A549 (cell line): ENCODE data around the gene PITX1. TPM values are rescaled to one million over a fixed set of nuclear protein-coding genes. Genes with fewer than 3 reads are reported as not detected.

ENCODE experiments used
- ATAC-seq, 2 experiments: fragments of 200-7000 bp in 1 of 2; fragments of >200 bp in 1 of 2; cut with Nextera tagmentation in 1 of 2; cut with Tn5 transposase in 1 of 2; 3 replicates each; pipeline versions ENCODE4 v1.8.0 to v1.9.1; 2018 to 2020; ENCODE audit warnings: mild to moderate bottlenecking in 1 of 2, moderate library complexity in 1 of 2
- CTCF ChIA-PET: fragments of 300-600 bp; sonication (Branson Sonifier 250); formaldehyde crosslinking; extraction: SDS; loops from one replicate; lab custom pipeline; 2021; ENCODE audit warnings: antibody characterized with exemption, inconsistent platforms; lab: Yijun Ruan, JAX
- POLR2A ChIA-PET: fragments of 350-600 bp; formaldehyde crosslinking; extraction: SDS; loops from one replicate; lab custom pipeline; 2021; ENCODE audit warnings: antibody characterized with exemption, inconsistent platforms; lab: Yijun Ruan, JAX
- DNase-seq, 2 experiments: peaks; one replicate each; pipeline versions ENCODE4 v3.0.0 to v3.0.0-alpha.2; 2011 to 2016; ENCODE audit warnings: low read depth in 1 of 2, low spot score in 1 of 2
- FAIRE-seq: peaks from 2 replicates; lab custom pipeline; 2011; peaks lifted over from hg19 to GRCh38; lab: Jason Lieb, UNC
- H3K27ac ChIP-seq, 2 experiments: fragments of >200 bp; sonication (Bioruptor Twin); formaldehyde crosslinking; 3 replicates each; pipeline ENCODE4 v1.5.1; 2016 to 2017
- H3K4me1 ChIP-seq: fragments of >200 bp; sonication (Bioruptor Twin); formaldehyde crosslinking; 3 replicates; pipeline ENCODE4 v1.6.1; 2016
- H3K4me2 ChIP-seq: fragments of >200 bp; sonication (Bioruptor Twin); formaldehyde crosslinking; 3 replicates; pipeline ENCODE4 v1.6.1; 2016
- H3K4me3 ChIP-seq: fragments of >200 bp; sonication (Bioruptor Twin); formaldehyde crosslinking; 3 replicates; pipeline ENCODE4 v1.5.1; 2016
- H3K9me3 ChIP-seq: fragments of >200 bp; sonication (Bioruptor Twin); formaldehyde crosslinking; 3 replicates; pipeline ENCODE4 v1.6.1; 2016
- ATOH8 ChIP-seq: fragments of 250-450 bp; sonication (Bioruptor Pico); IDR thresholded peaks from 2 replicates; pipeline ENCODE4 v1.5.0; 2020; ENCODE audit warnings: low read depth, mild to moderate bottlenecking, moderate library complexity
- BCL3 ChIP-seq: fragments of >200 bp; sonication (Bioruptor Twin); formaldehyde crosslinking; IDR thresholded peaks from 3 replicates; pipeline ENCODE4 v1.6.1; 2016
- BHLHE40 ChIP-seq: IDR thresholded peaks from 2 replicates; pipeline ENCODE4 v1.6.1; 2012; ENCODE audit warnings: low read depth, low read length, inconsistent platforms
- CBX2 ChIP-seq: fragments of 200-600 bp; sonication (generic); IDR thresholded peaks from 2 replicates; pipeline ENCODE4 v1.6.1; 2016; ENCODE audit warnings: low read depth, mild to moderate bottlenecking, borderline replicate concordance
- CTCF ChIP-seq: fragments of >200 bp; sonication (Bioruptor Twin); formaldehyde crosslinking; IDR thresholded peaks from 3 replicates; pipeline ENCODE4 v1.5.1; 2016
- EHMT2 ChIP-seq: fragments of 200-600 bp; sonication (generic); IDR thresholded peaks from 2 replicates; pipeline ENCODE4 v1.6.1; 2016; ENCODE audit warnings: antibody characterized with exemption, low read depth, mild to moderate bottlenecking, moderate library complexity
- FOSB ChIP-seq: fragments of 250-450 bp; sonication (Bioruptor Pico); IDR thresholded peaks from 2 replicates; pipeline ENCODE4 v1.5.0; 2020; ENCODE audit warnings: mild to moderate bottlenecking, moderate library complexity
- FOSL2 ChIP-seq, 2 experiments: fragments of 450-650 bp in 1 of 2; fragments of >200 bp in 1 of 2; sonication (Bioruptor Twin) in 1 of 2; formaldehyde crosslinking; IDR thresholded peaks; 2 replicates each; pipeline versions ENCODE4 v1.5.0 to v1.6.1; 2016 to 2020; ENCODE audit warnings: mild to moderate bottlenecking in 1 of 2, moderate library complexity in 1 of 2
- HEYL ChIP-seq: fragments of 250-450 bp; sonication (Bioruptor Pico); IDR thresholded peaks from 2 replicates; pipeline ENCODE4 v1.8.0; 2021; ENCODE audit warnings: mild to moderate bottlenecking, moderate library complexity
- HMGXB4 ChIP-seq: fragments of 250-450 bp; sonication (Bioruptor Pico); IDR thresholded peaks from 2 replicates; pipeline ENCODE4 v1.5.0; 2021; ENCODE audit warnings: mild to moderate bottlenecking, moderate library complexity, borderline replicate concordance
- HOXB13 ChIP-seq: fragments of 250-450 bp; sonication (Bioruptor Pico); IDR thresholded peaks from 2 replicates; pipeline ENCODE4 v1.5.0; 2020; ENCODE audit warnings: low read depth, mild to moderate bottlenecking, moderate library complexity
- KDM1A ChIP-seq: fragments of 200-600 bp; sonication (generic); IDR thresholded peaks from 2 replicates; pipeline ENCODE4 v1.6.1; 2016; ENCODE audit warnings: low read depth, mild to moderate bottlenecking
- KDM5A ChIP-seq: fragments of 200-600 bp; sonication (generic); IDR thresholded peaks from 2 replicates; pipeline ENCODE4 v1.6.1; 2016; ENCODE audit warnings: antibody characterized with exemption, mild to moderate bottlenecking
- MYC ChIP-seq: IDR thresholded peaks from 2 replicates; pipeline ENCODE4 v1.6.1; 2012; ENCODE audit warnings: mild to moderate bottlenecking, inconsistent platforms, low read length, improper control_type of control experiment, borderline replicate concordance
- PBX3 ChIP-seq: IDR thresholded peaks from 2 replicates; pipeline ENCODE4 v1.6.1; 2012
- PHF8 ChIP-seq: fragments of 200-600 bp; sonication (generic); IDR thresholded peaks from 2 replicates; pipeline ENCODE4 v1.6.1; 2016; ENCODE audit warnings: low read depth, mild to moderate bottlenecking, antibody characterized with exemption, moderate library complexity, borderline replicate concordance
- POLR2A ChIP-seq: IDR thresholded peaks from 2 replicates; pipeline ENCODE4 v1.6.1; 2012; ENCODE audit warnings: mild to moderate bottlenecking, low read length
- RARB ChIP-seq: fragments of 250-450 bp; sonication (Bioruptor Pico); IDR thresholded peaks from 2 replicates; pipeline ENCODE4 v1.8.0; 2021; ENCODE audit warnings: mild to moderate bottlenecking, moderate library complexity
- RNF2 ChIP-seq: fragments of 200-600 bp; sonication (generic); IDR thresholded peaks from 2 replicates; pipeline ENCODE4 v1.6.1; 2016; ENCODE audit warnings: low read depth, mild to moderate bottlenecking, antibody characterized with exemption, moderate library complexity, borderline replicate concordance
- SMC3 ChIP-seq: fragments of >200 bp; sonication (Bioruptor Twin); formaldehyde crosslinking; IDR thresholded peaks from 3 replicates; pipeline ENCODE4 v1.6.1; 2018; ENCODE audit warnings: inconsistent platforms
- SREBF2 ChIP-seq: fragments of 450-650 bp; IDR thresholded peaks from 2 replicates; pipeline ENCODE4 v1.6.1; 2014; ENCODE audit warnings: mild to moderate bottlenecking, moderate library complexity
- TFCP2L1 ChIP-seq: fragments of 250-450 bp; sonication (Bioruptor Pico); IDR thresholded peaks from 2 replicates; pipeline ENCODE4 v1.5.0; 2021; ENCODE audit warnings: mild to moderate bottlenecking
- ZFP36 ChIP-seq: fragments of 450-650 bp; IDR thresholded peaks from 2 replicates; pipeline ENCODE4 v1.6.1; 2014; ENCODE audit warnings: borderline replicate concordance; ENCODE audit not compliant: partially characterized antibody
- ZSCAN20 ChIP-seq: fragments of 250-450 bp; sonication (Bioruptor Pico); IDR thresholded peaks from 2 replicates; pipeline ENCODE4 v1.8.0; 2022; ENCODE audit warnings: mild to moderate bottlenecking, moderate library complexity
- WGBS: methylation state at CpG from one replicate; pipeline ENCODE4 v1.1.6; 2017; ENCODE audit errors: missing lambda C conversion rate; 5-methylcytosine and 5-hydroxymethylcytosine counted together
- polyA plus RNA-seq, 4 experiments: library from polyadenylated mRNA; depleted of rRNA in 3 of 4; stranded (reverse); fragments of >200 nt; fragmentation: RNase III in 1 of 4; extraction: RNeasy Plus Mini Kit Qiagen cat#74134 plus additional on column Dnase treatment in 1 of 4; gene quantifications; 2 replicates in 3 of 4; 3 replicates in 1 of 4; pipeline ENCODE4 v1.2.3, GENCODE V29; 2011 to 2017

PITX1 gene
- polyA plus RNA-seq, 2 of the 4 experiments (the other 2 are of a cell fraction): 11.1 to 16.7 TPM

GRCh38 chr5:135050244-135050767 is 16.3 kb upstream of the PITX1 start:
- no peak for FAIRE-seq
- CTCF ChIA-PET: interaction anchor here (0.5 to 1.2 kb wide), 4 partner anchors 9 to 145 kb away, joined by 3 to 4 read pairs (median 3); partner anchors contain the start of gene PCBD2
- no peak overlapping the region for H3K4me3 ChIP-seq
- POLR2A ChIA-PET: no interaction called here
- H3K27ac ChIP-seq: no peak overlapping the region
- no peak overlapping the region for H3K4me2 ChIP-seq
- no peak for ATAC-seq
- H3K4me1 ChIP-seq: no peaks in the 10 kb centered on the region
- 94% methylated on average over 43 of the region's 45 CpGs for WGBS
- no peak for DNase-seq
- TF ChIP-seq EHMT2 (no peak), SREBF2 (no peak), PHF8 (no peak), HMGXB4 (no peak), BCL3 (no peak), CTCF (no peak), CBX2 (no peak), RNF2 (no peak), FOSL2 (IDR thresholded peaks at IDR 0.05) (no peak), FOSL2 (CRISPR knock-in tag; IDR thresholded peaks at IDR 0.05) (no peak), KDM1A (no peak), PBX3 (no peak), ZFP36 (no peak), SMC3 (no peak), HOXB13 (no peak), TFCP2L1 (CRISPR knock-in tag) (no peak), BHLHE40 (no peak), FOSB (CRISPR knock-in tag) (no peak)
- TF ChIP-seq, all 56 proteins: peak for 0
- H3K9me3 ChIP-seq: no peaks in the 10 kb centered on the region

GRCh38 chr5:135048930-135049329 is 14.9 kb upstream of the PITX1 start:
- CTCF ChIA-PET: interaction anchor here (1.0 to 2.8 kb wide), 3 partner anchors 9 to 12 kb away, joined by 3 to 12 read pairs (median 4); no protein-coding TSS in a partner anchor
- ATAC-seq: no peak
- WGBS: 43% methylated on average over 1 of the region's 1 CpG

More at GRCh38 chr5:135048930-135049329, 14.9 kb upstream of the PITX1 start:
- Histone ChIP-seq H3K9me3 (no peaks in the 10 kb centered on the region), H3K4me2 (no peak overlapping the region), H3K4me3 (no peak overlapping the region), H3K27ac (no peak overlapping the region), H3K4me1 (no peaks in the 10 kb centered on the region)
- POLR2A ChIA-PET: no interaction called here
- no peak for FAIRE-seq
- no peak for DNase-seq
- no peak for TF ChIP-seq MYC
- no peak for TF ChIP-seq PHF8
- no peak for TF ChIP-seq RARB (CRISPR knock-in tag)
- TF ChIP-seq ZSCAN20 (CRISPR knock-in tag): no peak
- no peak for TF ChIP-seq BHLHE40
- no peak for TF ChIP-seq ATOH8 (CRISPR knock-in tag)
- TF ChIP-seq HEYL: no peak
- no peak for TF ChIP-seq POLR2A
- no peak for TF ChIP-seq KDM5A
- no peak for TF ChIP-seq RNF2
